MM.1S (cell line): Measurements from ENCODE around the gene CHST7.

Experiments
- CTCF ChIP-seq: fragments of 300-600 bp; sonication (generic); IDR thresholded peaks from 2 replicates; pipeline ENCODE4 v1.5.1; 2016; ENCODE audit warnings: antibody characterized with exemption, low read length, mixed read lengths
- EZH2 ChIP-seq: fragments of 300-600 bp; sonication (generic); optimal IDR thresholded peaks from 2 replicates; pipeline ENCODE3; 2017; ENCODE audit warnings: low read depth, mild to moderate bottlenecking, antibody characterized with exemption, low read length, mixed read lengths
- EZH2phosphoT487 ChIP-seq: fragments of 300-600 bp; sonication (generic); IDR thresholded peaks from 2 replicates; pipeline ENCODE4 v1.6.1; 2018; ENCODE audit warnings: antibody characterized with exemption, low read length

DNA sequence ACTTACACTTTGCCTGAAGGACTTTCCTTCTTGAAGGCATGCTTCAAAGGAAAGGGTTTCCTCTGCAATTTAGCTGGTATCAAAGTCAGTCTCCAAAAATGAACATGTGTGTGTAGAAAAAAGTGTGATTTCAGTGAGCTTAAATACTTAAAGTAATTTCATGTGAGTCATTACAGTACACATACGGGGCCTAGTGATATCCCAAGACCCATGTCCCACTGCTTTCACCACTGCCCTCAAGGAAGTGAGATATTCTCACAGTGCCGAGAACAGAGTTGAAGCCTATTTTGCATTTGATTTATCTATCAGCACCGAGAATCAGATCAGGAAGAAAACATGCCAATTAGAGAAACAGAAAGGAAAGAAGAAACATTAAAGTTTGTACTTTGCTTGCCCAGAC lies 61.0 kb downstream of the CHST7 start:
- TF ChIP-seq EZH2 (no peak), CTCF (no peak), EZH2phosphoT487 (no peak)
